ENCODE results near the gene ZSWIM9. TPM values are rescaled to one million over a fixed set of nuclear protein-coding genes. Genes with fewer than 3 reads are reported as not detected.

ZSWIM9 gene
- total and polyA plus RNA-seq, 2 donors (not counting 3 experiments of a cell fraction or from before 2014, with no cell fraction given): 1.0 to 8.6 TPM

GRCh38 chr19:48133094-48133493 is 37.4 kb upstream of the ZSWIM9 start:
- intact Hi-C loops (cut with micrococcal nuclease): no loop called here
- dilution Hi-C loops (cut with MboI; ENCODE audit: extremely low pct_ligation_motif_present, low sequenced_read_pairs): no loop called here
- Histone ChIP-seq H3K79me2 (ENCODE audit: control insufficient read depth, insufficient read depth, low read length) (no peaks in the 10 kb centered on the region), H4K20me1 (replicated peaks; ENCODE audit: control insufficient read depth, extremely low read depth, insufficient read depth, low read length) (no peaks in the 10 kb centered on the region), H3K4me3 (replicated peaks in 1 of 3; ENCODE audit: insufficient read depth in 1 of 3, low read depth in 1 of 3, low read length in 3 of 3) (no peak overlapping the region), H2AFZ (ENCODE audit: low read depth, low read length) (no peak overlapping the region), H3K9me1 (replicated peaks; ENCODE audit: control insufficient read depth, extremely low read depth, insufficient read depth, low read length) (no peaks in the 10 kb centered on the region), H3K36me3 (ENCODE audit: control insufficient read depth in 2 of 2, extremely low read depth in 1 of 2, insufficient read depth in 2 of 2, low read length in 2 of 2) (peaks cover 4 to 10% of the 10 kb centered on the region in 2 experiments), H3K4me1 (ENCODE audit: control insufficient read depth, extremely low read depth, insufficient read depth, low read length) (no peaks in the 10 kb centered on the region), H3K27me3 (ENCODE audit: control insufficient read depth in 2 of 2, insufficient read depth in 2 of 2, low read length in 2 of 2) (no peaks in the 10 kb centered on the region), H3K9me3 (replicated peaks; ENCODE audit: control insufficient read depth, insufficient read depth, low read length) (no peaks in the 10 kb centered on the region), H3K9ac (replicated peaks; ENCODE audit: extremely low read depth, insufficient read depth, low read length) (no peak overlapping the region), H3K4me2 (ENCODE audit: insufficient read depth, low read length) (no peak overlapping the region), H3K27ac (ENCODE audit: insufficient read depth, low read depth, low read length) (no peak overlapping the region)
- ChIA-PET POLR2A (no interaction called here), CTCF (interaction anchor here (5.0 kb wide), 1 partner anchor 8 kb away, joined by 18 read pairs; no protein-coding TSS in a partner anchor)
- FAIRE-seq (no peak), DNase-seq (ENCODE audit: low read depth, low spot score) (no peak)
- TF ChIP-seq FOS (IDR thresholded peaks at IDR 0.05; ENCODE audit: borderline replicate concordance, insufficient read depth, low read length) (no peak), EZH2 (IDR thresholded peaks at IDR 0.05; ENCODE audit: borderline replicate concordance, low read depth, low read length, severe bottlenecking) (no peak), MYC (IDR thresholded peaks at IDR 0.05; ENCODE audit: low read depth, low read length) (no peak), JUN (IDR thresholded peaks at IDR 0.05; ENCODE audit: borderline replicate concordance, insufficient read depth, insufficient read length, low read depth) (no peak), POLR2A (IDR thresholded peaks at IDR 0.05; ENCODE audit: low read depth, low read length) (no peak), GATA2 (IDR thresholded peaks at IDR 0.05; ENCODE audit: insufficient read depth, insufficient read length, low read depth, low read length) (no peak), POLR2AphosphoS5 (IDR thresholded peaks at IDR 0.05; ENCODE audit: insufficient read depth, low read depth, low read length) (no peak)
- TF ChIP-seq, protein P1, sequence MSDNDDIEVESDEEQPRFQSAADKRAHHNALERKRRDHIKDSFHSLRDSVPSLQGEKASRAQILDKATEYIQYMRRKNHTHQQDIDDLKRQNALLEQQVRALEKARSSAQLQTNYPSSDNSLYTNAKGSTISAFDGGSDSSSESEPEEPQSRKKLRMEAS (IDR thresholded peaks at IDR 0.05; ENCODE audit: insufficient read depth, insufficient read length): no peak
- TF ChIP-seq, protein P2, sequence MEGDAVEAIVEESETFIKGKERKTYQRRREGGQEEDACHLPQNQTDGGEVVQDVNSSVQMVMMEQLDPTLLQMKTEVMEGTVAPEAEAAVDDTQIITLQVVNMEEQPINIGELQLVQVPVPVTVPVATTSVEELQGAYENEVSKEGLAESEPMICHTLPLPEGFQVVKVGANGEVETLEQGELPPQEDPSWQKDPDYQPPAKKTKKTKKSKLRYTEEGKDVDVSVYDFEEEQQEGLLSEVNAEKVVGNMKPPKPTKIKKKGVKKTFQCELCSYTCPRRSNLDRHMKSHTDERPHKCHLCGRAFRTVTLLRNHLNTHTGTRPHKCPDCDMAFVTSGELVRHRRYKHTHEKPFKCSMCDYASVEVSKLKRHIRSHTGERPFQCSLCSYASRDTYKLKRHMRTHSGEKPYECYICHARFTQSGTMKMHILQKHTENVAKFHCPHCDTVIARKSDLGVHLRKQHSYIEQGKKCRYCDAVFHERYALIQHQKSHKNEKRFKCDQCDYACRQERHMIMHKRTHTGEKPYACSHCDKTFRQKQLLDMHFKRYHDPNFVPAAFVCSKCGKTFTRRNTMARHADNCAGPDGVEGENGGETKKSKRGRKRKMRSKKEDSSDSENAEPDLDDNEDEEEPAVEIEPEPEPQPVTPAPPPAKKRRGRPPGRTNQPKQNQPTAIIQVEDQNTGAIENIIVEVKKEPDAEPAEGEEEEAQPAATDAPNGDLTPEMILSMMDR (IDR thresholded peaks at IDR 0.05; ENCODE audit: extremely low read depth in 1 of 2, insufficient read depth in 1 of 2, low read depth in 1 of 2, low read length in 2 of 2): no peak
- no TSS peak for BruUV-seq (replicated peaks)

Measured in endothelial cell of umbilical vein (primary cell).